Left cardiac atrium (tissue), 4 donors: ENCODE data around the gene OPRL1. TPM values are rescaled to one million over a fixed set of nuclear protein-coding genes. Genes with fewer than 3 reads are reported as not detected.

Experiments
- ATAC-seq, 2 donors: fragments of 200-7000 bp; cut with Tn5 transposase; one replicate each; pipeline ENCODE4 v1.9.1; 2020; ENCODE audit warnings: mild to moderate bottlenecking in 2 of 2, moderate library complexity in 2 of 2
- DNase-seq: peaks from one replicate; pipeline ENCODE4 v3.0.0-alpha.2; 2020
- intact Hi-C, 2 donors: fragments of 100-400 bp; cut with DNase I; formaldehyde crosslinking; loops; one replicate each; pipeline versions ENCODE4 v1.14.1 to v1.15.1; 2022 to 2023
- microRNA-seq, 2 donors: library from miRNA; unstranded; fragments of <30 nt; microRNA quantifications; one replicate each; pipeline ENCODE4 v1.2.0, GENCODE V29; 2020
- total RNA-seq, 2 donors: library from RNA; stranded (reverse); fragmentation: NEBNext Ultra II Directional; extraction: Animal tissue kit (Norgen Biotek cat#: 25700); gene quantifications; one replicate each; pipeline ENCODE4 v1.2.1, GENCODE V29; 2021
- donor health status: DM: no; HTN: yes; CAD: no.
- donor health status: DM: no; HTN: yes; CAD: no; lungs with severe emphysema.
- donor health status: DM: yes; HTN: yes; CAD: no.
- donor health status: Dilated cardiomyopathy.

The OPRL1 gene
- total RNA-seq, 2 donors from 2014 or later = 0.71 to 0.97 TPM

- DNase-seq (no peak), ATAC-seq (no peak)
- intact Hi-C loops = no loop called here
Observed at GRCh38 chr20:64146301-64146935, 66.5 kb downstream of the OPRL1 start.

GRCh38 chr20:64146936-64147477 lies 67.1 kb downstream of the OPRL1 start:
- intact Hi-C loops = no loop called here
- no peak for ATAC-seq
- no peak for DNase-seq

DNA sequence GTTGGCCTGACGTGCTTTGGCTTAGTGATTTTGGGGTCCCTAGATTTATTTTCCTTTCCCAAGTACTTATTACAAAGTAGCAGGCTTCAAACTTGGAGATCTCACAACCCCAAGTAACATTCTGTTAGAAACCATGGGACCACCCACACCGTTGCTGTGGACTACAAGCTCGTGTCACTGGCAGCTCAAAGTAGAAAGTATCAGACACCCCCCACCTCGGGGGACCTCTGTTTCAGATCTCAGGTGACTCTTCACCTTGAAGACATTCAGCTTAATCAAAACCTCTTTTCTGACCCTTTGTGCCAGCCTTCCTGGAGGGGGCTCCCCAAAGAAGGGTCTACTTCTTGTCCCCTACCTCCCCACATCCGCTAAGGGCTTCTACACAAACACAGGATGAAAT lies 68.7 kb downstream of the OPRL1 start:
- no peak for ATAC-seq
- intact Hi-C loops = no loop called here

GRCh38 chr20:64149141-64149540 lies 69.3 kb downstream of the OPRL1 start:
- DNase-seq (no peak), ATAC-seq (no peak)
- intact Hi-C loops = no loop called here

More for the DNA sequence above, 68.7 kb downstream of the OPRL1 start:
- no peak for DNase-seq

DNA sequence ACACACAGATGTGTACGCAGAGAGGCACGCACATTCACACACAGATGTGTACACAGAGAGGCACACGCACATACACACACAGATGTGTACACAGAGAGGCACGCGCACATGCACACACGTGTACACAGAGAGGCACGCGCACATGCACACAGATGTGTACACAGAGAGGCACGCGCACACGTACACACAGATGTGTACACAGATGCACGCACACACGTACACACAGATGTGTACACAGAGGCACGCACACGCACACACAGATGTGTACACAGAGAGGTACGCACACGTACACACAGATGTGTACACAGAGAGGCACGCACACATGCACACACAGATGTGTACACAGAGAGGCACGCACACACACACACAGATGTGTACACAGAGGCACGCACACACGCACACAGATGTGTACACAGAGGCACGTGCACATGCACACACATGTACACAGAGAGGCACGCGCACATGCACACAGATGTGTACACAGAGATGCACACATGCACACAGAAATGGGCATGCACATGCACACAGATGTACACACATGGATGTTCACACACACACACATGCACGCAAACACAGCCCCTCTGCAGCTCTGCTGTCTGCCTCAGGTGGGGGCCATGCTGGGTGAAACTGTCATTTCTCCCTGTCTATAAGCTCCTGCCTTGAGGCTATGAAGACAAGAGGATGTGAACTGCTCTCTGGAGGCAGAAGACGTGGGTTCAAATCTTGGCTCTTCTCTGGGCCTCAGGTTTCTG lies 70.1 kb downstream of the OPRL1 start:
- ATAC-seq = no peak
- intact Hi-C loops = no loop called here
- no peak for DNase-seq

Small RNA genes lying within 50 kb of the gene (microRNA-seq; reads per million reads assigned to microRNA genes)
- 0.20 to 0.54 reads per million in 2 donors for gene MIR6813

Other genes with a start within 250 kb of the OPRL1 start
- gene ZBTB46, start 248.8 kb upstream of the OPRL1 start, total RNA-seq = 10 to 100 TPM; 12.7 to 17.0 TPM
- not detected for gene ABHD16B, start 218.6 kb upstream of the OPRL1 start, total RNA-seq
- gene TPD52L2, start 214.8 kb upstream of the OPRL1 start, total RNA-seq = 10 to 100 TPM; 67.5 to 68.7 TPM
- gene DNAJC5, start 185.0 kb upstream of the OPRL1 start, total RNA-seq = 10 to 100 TPM; 41.9 to 53.4 TPM
- gene UCKL1, start 123.7 kb upstream of the OPRL1 start, total RNA-seq = 10 to 100 TPM; 30.8 to 32.4 TPM
- gene ZNF512B, start 110.2 kb upstream of the OPRL1 start, total RNA-seq = 10 to 100 TPM; 11.7 to 14.5 TPM
- 1 to 10 TPM; 2.7 to 3.8 TPM for gene SAMD10, start 100.4 kb upstream of the OPRL1 start, total RNA-seq
- 10 to 100 TPM; 38.8 to 43.9 TPM for gene PRPF6, start 99.0 kb upstream of the OPRL1 start, total RNA-seq
- gene C20orf204, start 43.9 kb upstream of the OPRL1 start, total RNA-seq = 1 to 10 TPM in 1 of 2 donors, under 1 TPM in 1; 0.29 to 1.0 TPM
- gene SOX18, start 30.4 kb upstream of the OPRL1 start, total RNA-seq = 10 to 100 TPM; 39.4 to 83.4 TPM
- 10 to 100 TPM; 44.7 to 46.4 TPM for gene TCEA2, start 16.9 kb upstream of the OPRL1 start, total RNA-seq
- 1 to 10 TPM; 9.7 to 10.0 TPM for gene RGS19, start 564 bp upstream of the OPRL1 start, total RNA-seq
- under 1 TPM in 1 of 2 donors, not detected in 1; 0.41 TPM for gene LKAAEAR1, start 4.3 kb downstream of the OPRL1 start, total RNA-seq
- not detected for gene NPBWR2, start 27.5 kb downstream of the OPRL1 start, total RNA-seq
- gene MYT1, start 84.4 kb downstream of the OPRL1 start, total RNA-seq = under 1 TPM; 0.21 to 0.34 TPM
- 10 to 100 TPM; 54.9 to 76.4 TPM for gene PCMTD2, start 175.7 kb downstream of the OPRL1 start, total RNA-seq